ENCODE measurements around the gene OSBPL8. TPM values are rescaled to one million over a fixed set of nuclear protein-coding genes. Genes with fewer than 3 reads are reported as not detected.

The OSBPL8 gene
- total and polyA plus RNA-seq, 4 donors, result 8.6 to 114 (median 53.3) TPM

Small RNA genes lying within 50 kb of the gene (small RNA-seq; reads per million reads assigned to genes)
- gene RN7SKP172 (ENCODE audit: low replicate concordance), result not detected

Other genes starting within 250 kb of the OSBPL8 start
- 10 to 100 TPM; 10.8 to 28.9 TPM for gene BBS10, start 211.4 kb downstream of the OSBPL8 start, total RNA-seq
- gene BBS10, start 211.4 kb downstream of the OSBPL8 start, polyA plus RNA-seq, result 1 to 10 TPM; 5.1 to 6.9 TPM
- 100 to 1,000 TPM in 1 of 2 donors, 10 to 100 TPM in 1; 31.7 to 139 TPM for gene ZDHHC17, start 204.3 kb upstream of the OSBPL8 start, total RNA-seq
- 10 to 100 TPM; 12.0 TPM for gene ZDHHC17, start 204.3 kb upstream of the OSBPL8 start, polyA plus RNA-seq